SK-MEL-5 (cell line): Measurements from ENCODE around the gene ZNF474. TPM values are rescaled to one million over a fixed set of nuclear protein-coding genes. Genes with fewer than 3 reads are reported as not detected.

ENCODE experiments used
- DNase-seq: peaks from one replicate; pipeline ENCODE4 v3.0.0-alpha.2; 2016; ENCODE audit warnings: low read depth, low spot score
- in situ Hi-C: cut with HindIII; loops from 2 replicates; pipeline ENCODE4 v1.10.0; 2016; ENCODE audit warnings: low sequenced_read_pairs, high pct_unique_total_duplicates, low pct_unique_long_range_greater_than_20kb
- total RNA-seq: library from RNA; depleted of rRNA; stranded (reverse); fragments of >200 nt; shearing (Covaris generic); gene quantifications from 2 replicates; pipeline ENCODE4 v1.2.3, GENCODE V29; 2014; rRNA removed

The ZNF474 gene
- total RNA-seq, 1 experiment from 2014 or later, result not detected

DNA sequence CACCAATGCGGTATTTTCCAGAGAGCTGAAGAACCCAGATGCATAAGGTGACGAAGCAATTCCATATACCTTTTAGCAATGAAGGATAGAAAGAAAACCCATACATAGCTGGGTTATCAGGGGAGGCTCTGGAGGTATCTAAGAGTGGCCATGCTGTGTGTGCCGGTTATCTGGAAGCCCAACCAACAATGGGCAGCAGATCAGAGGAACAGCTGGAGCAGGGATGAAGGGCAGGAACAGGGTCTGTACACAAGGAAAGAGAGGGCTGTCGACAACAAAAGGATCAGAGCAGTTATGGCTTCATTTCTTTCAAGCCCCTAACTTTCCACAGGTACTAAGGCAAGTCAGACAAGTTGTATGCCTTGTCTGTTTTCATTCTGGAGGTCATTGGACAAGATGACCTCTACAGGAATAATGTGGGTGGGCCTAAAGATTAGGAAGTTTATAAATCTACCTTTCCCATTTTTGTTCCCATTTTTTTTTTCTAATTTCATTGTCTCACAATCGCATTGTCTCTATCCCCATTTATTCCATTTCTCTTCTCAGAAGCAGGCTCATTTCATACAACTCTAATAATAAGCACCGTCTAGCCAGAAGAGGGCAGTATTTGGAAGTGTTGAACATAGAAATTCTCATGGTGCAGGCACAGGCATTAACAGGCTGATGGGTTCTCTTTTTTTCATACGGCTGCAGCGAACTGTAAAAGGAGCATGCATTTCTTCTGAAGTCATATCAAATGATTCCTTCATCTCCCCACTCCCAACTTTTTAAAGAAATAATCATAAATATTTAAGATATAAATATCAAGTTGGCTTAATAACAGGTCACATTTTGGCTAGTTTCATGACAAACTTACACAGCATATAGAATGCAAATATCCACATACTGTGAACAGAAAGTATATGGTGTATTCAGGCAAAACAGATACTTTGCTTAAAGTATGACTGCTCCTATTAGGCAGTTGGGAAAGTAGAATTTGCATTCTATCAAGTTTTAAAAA is 63.5 kb downstream of the ZNF474 start:
- peak; percentile 79 for DNase-seq
- in situ Hi-C loops, result no loop called here

DNA sequence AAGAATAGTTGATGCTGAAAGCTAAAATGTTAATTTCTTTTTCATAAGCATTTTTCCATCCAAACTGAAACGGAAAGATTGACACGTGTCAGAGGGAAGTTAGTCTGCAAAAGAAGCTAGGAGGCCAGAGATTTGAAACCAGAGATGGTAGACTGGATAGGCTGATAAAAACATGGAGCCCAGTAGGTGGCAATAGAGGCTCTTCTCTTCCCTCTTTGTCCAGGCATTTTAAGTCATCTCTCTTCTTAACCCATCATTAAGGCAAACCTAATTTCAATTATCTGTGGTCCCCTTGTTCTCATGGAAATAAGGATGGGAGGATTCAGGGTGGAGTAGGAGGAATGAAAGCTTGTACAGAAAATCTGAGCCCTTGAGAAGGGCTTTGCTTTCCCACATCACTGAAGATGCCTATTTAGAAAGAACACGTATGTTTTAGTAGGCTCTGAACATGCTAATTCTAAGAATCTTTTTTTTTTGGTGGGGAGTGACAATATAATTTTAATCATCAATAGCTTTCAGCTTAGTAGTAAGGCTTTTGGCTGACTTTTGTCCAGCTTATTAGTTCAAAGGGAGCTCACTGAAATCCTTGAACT is 66.6 kb downstream of the ZNF474 start:
- DNase-seq, result peak; percentile 62
- in situ Hi-C loops, result no loop called here

DNA sequence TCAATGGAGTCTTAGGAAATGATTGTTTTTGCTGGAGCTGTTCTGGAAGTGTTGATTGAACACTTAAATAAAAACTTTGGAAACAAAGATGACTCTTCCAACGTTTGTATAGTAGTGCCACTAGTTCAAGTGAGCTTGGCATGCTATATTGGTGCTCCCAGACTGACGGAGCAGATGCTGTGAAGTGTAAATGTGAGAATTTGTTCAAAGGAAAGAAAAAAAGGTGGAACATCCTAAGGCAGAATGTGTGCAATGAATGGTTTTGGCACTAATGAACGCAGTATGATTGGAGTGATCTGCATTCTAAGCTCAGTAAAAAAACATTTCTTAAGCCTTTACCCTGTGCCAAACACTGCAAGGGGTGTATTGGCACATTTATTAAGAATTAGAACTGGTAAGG is 69.8 kb downstream of the ZNF474 start:
- in situ Hi-C loops, result no loop called here
- DNase-seq, result no peak

DNA sequence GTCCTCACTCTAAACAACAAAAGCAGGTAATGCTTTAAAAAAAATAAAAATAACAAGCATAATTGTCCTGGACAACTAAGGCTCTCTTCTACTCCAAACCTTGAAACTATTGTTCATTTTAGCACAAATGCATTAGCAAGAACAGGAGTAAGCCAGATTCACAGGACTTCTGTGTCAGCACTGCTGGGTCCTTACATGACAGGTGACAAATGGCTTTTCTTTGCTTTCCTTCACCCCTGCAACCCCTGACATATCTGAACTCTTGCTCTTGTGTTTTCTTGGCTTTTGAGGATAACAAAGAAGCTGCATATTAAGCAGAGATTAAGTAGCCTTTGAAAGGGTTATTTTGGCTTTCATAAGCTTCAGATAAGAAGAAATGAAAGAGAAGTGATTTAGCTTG is 71.1 kb downstream of the ZNF474 start:
- in situ Hi-C loops, result no loop called here
- DNase-seq, result no peak

DNA sequence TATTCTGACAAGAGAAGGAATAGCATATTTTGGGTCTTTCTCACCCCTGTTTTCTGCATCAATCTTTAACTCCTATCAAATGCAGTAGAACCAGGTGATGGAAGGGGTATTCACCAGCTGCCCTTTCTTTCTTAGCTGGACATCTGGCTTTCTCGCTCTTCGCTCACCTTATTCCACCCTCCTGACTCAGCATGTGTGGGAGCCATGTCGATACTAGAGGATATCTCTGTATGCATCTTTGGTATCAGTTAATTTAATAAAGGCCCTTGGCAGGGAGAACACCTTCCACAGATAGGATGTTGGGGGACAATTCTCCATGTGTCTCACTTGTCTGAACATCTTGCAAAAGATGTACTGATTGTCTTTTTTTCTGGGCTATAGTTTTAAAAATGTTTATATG is 71.5 kb downstream of the ZNF474 start:
- in situ Hi-C loops, result no loop called here
- DNase-seq, result no peak

DNA sequence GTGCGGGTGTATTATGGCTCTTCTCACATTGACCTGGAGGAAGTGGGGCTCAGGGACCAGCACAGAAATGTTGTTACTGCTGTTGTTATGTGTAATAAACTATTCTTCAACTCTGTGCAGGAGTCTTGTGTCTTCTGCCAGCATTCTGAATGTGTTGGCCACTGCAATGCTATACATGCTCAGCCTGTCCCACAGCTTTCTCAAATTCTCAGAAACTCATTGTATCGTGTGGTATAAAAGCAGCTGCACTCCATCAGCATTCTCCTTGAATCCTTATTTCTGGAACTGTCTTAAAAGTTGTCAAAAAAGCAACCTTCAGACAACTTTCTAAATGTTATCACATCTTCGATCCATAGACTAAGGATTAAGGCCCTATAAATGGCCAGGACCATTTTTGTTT is 72.0 kb downstream of the ZNF474 start:
- no peak for DNase-seq
- in situ Hi-C loops, result no loop called here

DNA sequence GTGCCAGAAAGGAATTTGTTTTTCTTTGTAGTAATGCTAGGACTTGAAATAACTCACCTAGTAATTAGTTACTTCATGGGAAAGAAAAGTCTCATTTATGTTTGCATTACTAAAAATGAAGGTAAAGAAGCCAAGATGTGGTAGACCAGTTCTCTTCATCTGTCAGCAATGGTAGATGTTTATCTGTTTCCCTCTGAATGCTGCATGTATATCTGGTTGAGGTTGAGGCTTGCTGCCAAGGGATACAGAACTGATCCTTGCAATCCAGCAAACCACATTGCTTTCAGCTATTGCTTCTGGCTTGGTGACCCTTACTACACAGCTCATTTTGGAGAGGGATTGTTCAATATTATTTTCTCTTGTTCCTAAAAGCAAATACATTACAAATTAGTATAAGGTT is 73.6 kb downstream of the ZNF474 start:
- DNase-seq, result no peak
- in situ Hi-C loops, result no loop called here

Other genes with a start within 250 kb of the ZNF474 start
- 33.5 and 37.0 TPM in 2 replicates for gene SRFBP1, start 167.6 kb upstream of the ZNF474 start, total RNA-seq
- gene LOX, start 51.3 kb upstream of the ZNF474 start, total RNA-seq, result 0.08 and 0.58 TPM in 2 replicates
- not detected in 2 replicates for gene SNCAIP, start 182.7 kb downstream of the ZNF474 start, total RNA-seq